ENCODE data around the gene YWHAG. TPM values are rescaled to one million over a fixed set of nuclear protein-coding genes. Genes with fewer than 3 reads are reported as not detected.

Gene YWHAG
- total and polyA plus RNA-seq, 9 of the 15 experiments (the other 6 are each of a cell fraction or from before 2014, with no cell fraction given) = 30.4 to 246 (median 94.5) TPM

DNA sequence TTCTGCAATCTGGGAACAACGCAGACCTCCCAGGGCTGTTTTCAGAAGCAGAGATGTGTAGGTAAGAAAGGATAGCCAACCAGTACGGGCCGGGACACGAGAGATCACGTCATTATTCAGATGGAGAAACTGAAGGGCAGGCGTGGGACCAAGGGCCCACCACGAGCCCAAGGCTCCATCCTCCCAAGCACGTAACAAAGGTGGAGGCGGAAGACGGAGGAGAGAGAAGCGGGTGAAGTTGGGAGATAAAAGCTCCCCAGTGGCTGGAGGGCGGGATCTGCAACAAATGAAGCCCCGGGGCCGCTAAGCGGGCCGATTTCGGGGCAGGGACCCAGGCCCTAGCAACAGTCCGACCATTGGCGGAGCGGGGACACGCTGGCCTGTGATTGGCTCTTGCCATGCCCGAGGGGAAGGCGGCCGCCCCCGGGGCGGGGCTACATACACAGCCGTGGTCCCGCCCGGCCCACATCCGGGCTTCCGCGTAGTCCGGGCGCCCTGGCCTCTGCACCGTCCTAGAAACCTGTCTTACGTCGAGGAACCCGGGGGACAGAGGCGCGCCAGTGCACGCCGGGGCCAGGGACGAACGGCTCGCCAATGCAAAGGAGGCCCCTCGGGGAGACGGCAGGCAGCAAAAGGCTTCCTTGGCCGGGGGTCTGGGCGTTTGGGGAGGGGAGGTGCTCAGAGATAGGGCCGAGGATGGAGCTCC is 40.9 kb downstream of the YWHAG start (continued):
- TF ChIP-seq, protein P1, sequence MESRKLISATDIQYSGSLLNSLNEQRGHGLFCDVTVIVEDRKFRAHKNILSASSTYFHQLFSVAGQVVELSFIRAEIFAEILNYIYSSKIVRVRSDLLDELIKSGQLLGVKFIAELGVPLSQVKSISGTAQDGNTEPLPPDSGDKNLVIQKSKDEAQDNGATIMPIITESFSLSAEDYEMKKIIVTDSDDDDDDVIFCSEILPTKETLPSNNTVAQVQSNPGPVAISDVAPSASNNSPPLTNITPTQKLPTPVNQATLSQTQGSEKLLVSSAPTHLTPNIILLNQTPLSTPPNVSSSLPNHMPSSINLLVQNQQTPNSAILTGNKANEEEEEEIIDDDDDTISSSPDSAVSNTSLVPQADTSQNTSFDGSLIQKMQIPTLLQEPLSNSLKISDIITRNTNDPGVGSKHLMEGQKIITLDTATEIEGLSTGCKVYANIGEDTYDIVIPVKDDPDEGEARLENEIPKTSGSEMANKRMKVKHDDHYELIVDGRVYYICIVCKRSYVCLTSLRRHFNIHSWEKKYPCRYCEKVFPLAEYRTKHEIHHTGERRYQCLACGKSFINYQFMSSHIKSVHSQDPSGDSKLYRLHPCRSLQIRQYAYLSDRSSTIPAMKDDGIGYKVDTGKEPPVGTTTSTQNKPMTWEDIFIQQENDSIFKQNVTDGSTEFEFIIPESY (CRISPR knock-in tag; IDR thresholded peaks at IDR 0.05) = no peak
- TF ChIP-seq MEIS2 (IDR thresholded peaks at IDR 0.05; ENCODE audit: partially characterized antibody) = no peak
- no peak for TF ChIP-seq CTCFL (IDR thresholded peaks at IDR 0.05; ENCODE audit: borderline replicate concordance, insufficient read depth, low read depth, low read length, poor library complexity, severe bottlenecking)
- TF ChIP-seq ZNF583 (CRISPR knock-in tag; IDR thresholded peaks at IDR 0.05) = no peak
- no peak for TF ChIP-seq THRAP3 (IDR thresholded peaks at IDR 0.05; ENCODE audit: borderline replicate concordance)
- peak; percentile 84 for TF ChIP-seq RBM22 (IDR thresholded peaks at IDR 0.05; ENCODE audit: low read depth, low read length, poor library complexity, severe bottlenecking)
- no peak for TF ChIP-seq RBM14 (IDR thresholded peaks at IDR 0.05; ENCODE audit: borderline replicate concordance, insufficient read depth, low read depth, low read length)
- TF ChIP-seq ZSCAN32 (CRISPR knock-in tag; IDR thresholded peaks at IDR 0.05) = no peak
- no peak for TF ChIP-seq MCM3 (IDR thresholded peaks at IDR 0.05)
- no peak for TF ChIP-seq HMG20B (CRISPR knock-in tag; IDR thresholded peaks at IDR 0.05)
- TF ChIP-seq ZNF75A (CRISPR knock-in tag; IDR thresholded peaks at IDR 0.05) = no peak
- no peak; the same call in 1 of the 2 replicates for TF ChIP-seq ZNF395 (CRISPR knock-in tag; IDR thresholded peaks at IDR 0.05)
- no peak for TF ChIP-seq BRD9 (IDR thresholded peaks at IDR 0.05; ENCODE audit: low read depth, partially characterized antibody)
- TF ChIP-seq IFI16 (CRISPR knock-in tag; IDR thresholded peaks at IDR 0.05) = no peak
- TF ChIP-seq PHF8 (IDR thresholded peaks at IDR 0.05; ENCODE audit: borderline replicate concordance, low read length) = peak; percentile 78; the same call in 1 of the 2 replicates
- no peak for TF ChIP-seq MED1 (CRISPR knock-in tag; IDR thresholded peaks at IDR 0.05; ENCODE audit: borderline replicate concordance)
- TF ChIP-seq CBFA2T2 (conservative IDR thresholded peaks at IDR 0.05) = no peak
- TF ChIP-seq KLF10 (CRISPR knock-in tag; IDR thresholded peaks at IDR 0.05) = no peak
- no peak for TF ChIP-seq POLR2AphosphoS2 (IDR thresholded peaks at IDR 0.05; ENCODE audit: low read length)
- no peak for TF ChIP-seq CCNT2 (IDR thresholded peaks at IDR 0.05; ENCODE audit: borderline replicate concordance, extremely low read depth, insufficient read length, low read depth, low read length)
- no peak for TF ChIP-seq HCFC1 (IDR thresholded peaks at IDR 0.05; ENCODE audit: low read depth, low read length)
- no peak for TF ChIP-seq ZNF830 (CRISPR knock-in tag; IDR thresholded peaks at IDR 0.05)
- TF ChIP-seq GABPB2 (CRISPR knock-in tag; conservative IDR thresholded peaks at IDR 0.05) = no peak
